Measurements from ENCODE around the gene MDM4. TPM values are rescaled to one million over a fixed set of nuclear protein-coding genes. Genes with fewer than 3 reads are reported as not detected.
"Not testable (repeated sequence)": the region's sequence is repeated elsewhere in the genome, so short reads cannot be mapped to it uniquely, and the experiment has no call there.

MDM4 gene
- total RNA-seq, 1 donor from 2014 or later, result 127 TPM

DNA sequence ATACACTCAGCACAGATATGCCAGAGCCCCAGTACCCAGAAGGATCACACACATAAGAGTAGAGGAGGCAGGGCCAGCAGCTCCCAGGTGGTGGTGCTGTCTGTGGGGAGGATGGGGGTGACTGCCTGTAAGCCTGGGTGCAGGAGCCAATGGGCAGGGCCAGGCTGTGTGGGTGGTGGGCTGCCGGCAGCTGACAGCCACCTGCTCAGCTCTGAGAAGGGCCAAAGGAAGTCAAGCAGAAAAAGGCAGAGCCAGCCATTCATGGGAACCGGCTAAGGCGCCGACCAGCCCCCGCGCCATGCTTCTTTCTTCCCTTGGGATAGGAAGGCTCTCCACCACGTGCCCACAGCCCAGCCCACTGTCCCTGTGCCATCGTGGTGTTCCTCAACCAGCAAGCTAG is 35.7 kb upstream of the MDM4 start:
- Mint-ChIP-seq H3K4me3 (ENCODE audit: low read depth) (no peak overlapping the region), H3K4me1 (ENCODE audit: low read depth) (peaks cover 10% of the 10 kb centered on the region), H3K27me3 (no peaks in the 10 kb centered on the region), H3K27ac (peak overlapping the region; percentile 27), H3K36me3 (ENCODE audit: insufficient read depth) (peaks cover 1% of the 10 kb centered on the region), H3K9me3 (ENCODE audit: low read depth) (no peaks in the 10 kb centered on the region)
- DNase-seq (ENCODE audit: low spot score, unreplicated experiment), result no peak
- TF ChIP-seq, protein P1, sequence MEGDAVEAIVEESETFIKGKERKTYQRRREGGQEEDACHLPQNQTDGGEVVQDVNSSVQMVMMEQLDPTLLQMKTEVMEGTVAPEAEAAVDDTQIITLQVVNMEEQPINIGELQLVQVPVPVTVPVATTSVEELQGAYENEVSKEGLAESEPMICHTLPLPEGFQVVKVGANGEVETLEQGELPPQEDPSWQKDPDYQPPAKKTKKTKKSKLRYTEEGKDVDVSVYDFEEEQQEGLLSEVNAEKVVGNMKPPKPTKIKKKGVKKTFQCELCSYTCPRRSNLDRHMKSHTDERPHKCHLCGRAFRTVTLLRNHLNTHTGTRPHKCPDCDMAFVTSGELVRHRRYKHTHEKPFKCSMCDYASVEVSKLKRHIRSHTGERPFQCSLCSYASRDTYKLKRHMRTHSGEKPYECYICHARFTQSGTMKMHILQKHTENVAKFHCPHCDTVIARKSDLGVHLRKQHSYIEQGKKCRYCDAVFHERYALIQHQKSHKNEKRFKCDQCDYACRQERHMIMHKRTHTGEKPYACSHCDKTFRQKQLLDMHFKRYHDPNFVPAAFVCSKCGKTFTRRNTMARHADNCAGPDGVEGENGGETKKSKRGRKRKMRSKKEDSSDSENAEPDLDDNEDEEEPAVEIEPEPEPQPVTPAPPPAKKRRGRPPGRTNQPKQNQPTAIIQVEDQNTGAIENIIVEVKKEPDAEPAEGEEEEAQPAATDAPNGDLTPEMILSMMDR (IDR thresholded peaks at IDR 0.05; ENCODE audit: unreplicated experiment), result no peak

GRCh38 chr1:204483791-204484190 is 32.4 kb upstream of the MDM4 start:
- peaks cover 4% of the 10 kb centered on the region for H3K36me3 Mint-ChIP-seq (ENCODE audit: insufficient read depth)
- no peak for DNase-seq (ENCODE audit: low spot score, unreplicated experiment)
- TF ChIP-seq, protein P1 (IDR thresholded peaks at IDR 0.05; ENCODE audit: unreplicated experiment), result no peak
- peaks cover 13% of the 10 kb centered on the region for H3K4me1 Mint-ChIP-seq (ENCODE audit: low read depth)
- no peaks in the 10 kb centered on the region for H3K9me3 Mint-ChIP-seq (ENCODE audit: low read depth)
- no peaks in the 10 kb centered on the region for H3K27me3 Mint-ChIP-seq
- H3K27ac Mint-ChIP-seq, result peak overlapping the region; percentile 38
- no peak overlapping the region for H3K4me3 Mint-ChIP-seq (ENCODE audit: low read depth)

DNA sequence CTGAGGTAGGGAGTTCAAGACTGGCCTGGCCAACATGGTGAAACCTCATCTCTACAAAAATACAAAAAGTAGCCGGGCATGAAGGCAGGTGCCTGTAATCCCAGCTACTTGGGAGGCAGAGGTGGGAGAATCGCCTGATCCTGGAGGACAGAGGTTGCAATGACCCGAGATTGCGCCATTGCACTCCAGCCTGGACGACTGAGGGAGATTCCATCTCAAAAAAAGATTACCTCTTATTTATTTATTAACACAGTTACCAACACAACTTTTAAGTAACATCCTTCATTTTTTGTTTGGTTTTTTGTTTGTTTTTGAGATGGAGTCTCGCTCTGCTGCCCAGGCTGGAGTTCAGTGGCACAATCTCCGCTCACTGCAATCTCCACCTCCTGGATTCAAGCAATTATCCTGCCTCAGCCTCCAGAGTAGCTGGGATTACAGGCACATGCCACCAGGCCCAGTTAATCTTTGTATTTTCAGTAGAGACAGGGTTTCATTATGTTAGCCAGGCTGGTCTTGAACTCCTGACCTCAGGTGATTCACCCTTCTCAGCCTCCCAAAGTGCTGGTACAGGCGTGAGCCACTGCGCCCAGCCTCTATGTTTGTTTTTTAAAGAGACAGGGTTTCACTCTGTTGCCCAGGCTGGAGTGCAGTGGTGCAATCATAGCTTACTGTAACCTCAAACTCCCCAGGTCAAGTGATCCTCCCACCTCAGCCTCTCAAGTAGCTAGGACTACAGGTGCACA is 29.5 kb upstream of the MDM4 start:
- not testable (repeated sequence) for H3K9me3 Mint-ChIP-seq (ENCODE audit: low read depth); H3K27ac Mint-ChIP-seq; H3K27me3 Mint-ChIP-seq; DNase-seq (ENCODE audit: low spot score, unreplicated experiment); H3K36me3 Mint-ChIP-seq (ENCODE audit: insufficient read depth); H3K4me3 Mint-ChIP-seq (ENCODE audit: low read depth)
- H3K4me1 Mint-ChIP-seq (ENCODE audit: low read depth), result peaks cover 12% of the 10 kb centered on the region

GRCh38 chr1:204487256-204487615 is 29.0 kb upstream of the MDM4 start:
- peak overlapping the region; percentile 25 for H3K27ac Mint-ChIP-seq
- no peak overlapping the region for H3K4me3 Mint-ChIP-seq (ENCODE audit: low read depth)
- no peak for DNase-seq (ENCODE audit: low spot score, unreplicated experiment)
- peaks cover 8% of the 10 kb centered on the region for H3K36me3 Mint-ChIP-seq (ENCODE audit: insufficient read depth)
- TF ChIP-seq, protein P1 (IDR thresholded peaks at IDR 0.05; ENCODE audit: unreplicated experiment), result no peak
- H3K4me1 Mint-ChIP-seq (ENCODE audit: low read depth), result peaks cover 15% of the 10 kb centered on the region
- no peaks in the 10 kb centered on the region for H3K27me3 Mint-ChIP-seq
- no peaks in the 10 kb centered on the region for H3K9me3 Mint-ChIP-seq (ENCODE audit: low read depth)

GRCh38 chr1:204491655-204492054 is 24.6 kb upstream of the MDM4 start:
- DNase-seq (ENCODE audit: low spot score, unreplicated experiment), result no peak
- H3K36me3 Mint-ChIP-seq (ENCODE audit: insufficient read depth), result peaks cover 7% of the 10 kb centered on the region
- H3K4me1 Mint-ChIP-seq (ENCODE audit: low read depth), result peaks cover 31% of the 10 kb centered on the region
- peak overlapping the region; percentile 37 for H3K4me3 Mint-ChIP-seq (ENCODE audit: low read depth)
- TF ChIP-seq, protein P1 (IDR thresholded peaks at IDR 0.05; ENCODE audit: unreplicated experiment), result no peak
- H3K9me3 Mint-ChIP-seq (ENCODE audit: low read depth), result no peaks in the 10 kb centered on the region
- H3K27me3 Mint-ChIP-seq, result peaks cover 6% of the 10 kb centered on the region
- no peak overlapping the region for H3K27ac Mint-ChIP-seq

Data from progenitor cell of endocrine pancreas (in vitro differentiated cells).